GM19043 (cell line): Measurements from ENCODE around the gene POLDIP3.
"Not testable (repeated sequence)": the region's sequence is repeated elsewhere in the genome, so short reads cannot be mapped to it uniquely, and the experiment has no call there.

Experiments
- ATAC-seq: cut with Tn5 transposase; IDR thresholded peaks from one replicate; pipeline ENCODE4 v1.9.1; 2021; ENCODE audit warnings: low read depth; ENCODE audit not compliant: unreplicated experiment

Gene POLDIP3

DNA sequence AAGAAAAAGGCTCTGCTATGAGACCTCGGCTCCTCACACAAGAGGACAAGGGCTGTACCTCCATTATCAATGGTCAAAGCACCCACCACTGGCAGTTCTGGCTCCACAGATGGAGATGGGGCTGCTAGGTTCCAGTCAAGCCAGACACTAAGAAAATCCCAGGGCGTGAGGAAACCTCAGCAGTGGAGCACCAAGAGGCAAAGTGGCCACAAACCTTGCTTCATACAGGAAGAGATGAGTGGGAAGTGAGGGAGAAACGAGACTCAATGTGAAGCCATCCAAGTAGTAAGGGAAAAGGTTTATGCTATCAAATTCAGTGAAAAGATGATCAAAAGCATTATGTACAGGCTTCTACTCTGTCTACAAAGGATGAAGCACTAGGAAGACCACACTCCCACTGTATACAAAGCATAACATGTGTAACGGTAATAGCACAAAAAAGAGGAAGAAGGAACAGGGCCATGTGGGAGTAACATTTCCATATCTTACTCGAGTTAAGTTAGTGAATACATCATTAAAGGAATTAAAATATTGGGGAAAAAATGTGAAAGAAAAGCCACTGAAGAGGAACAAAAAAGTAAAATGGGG is 27.0 kb downstream of the POLDIP3 start:
- no peak for ATAC-seq

DNA sequence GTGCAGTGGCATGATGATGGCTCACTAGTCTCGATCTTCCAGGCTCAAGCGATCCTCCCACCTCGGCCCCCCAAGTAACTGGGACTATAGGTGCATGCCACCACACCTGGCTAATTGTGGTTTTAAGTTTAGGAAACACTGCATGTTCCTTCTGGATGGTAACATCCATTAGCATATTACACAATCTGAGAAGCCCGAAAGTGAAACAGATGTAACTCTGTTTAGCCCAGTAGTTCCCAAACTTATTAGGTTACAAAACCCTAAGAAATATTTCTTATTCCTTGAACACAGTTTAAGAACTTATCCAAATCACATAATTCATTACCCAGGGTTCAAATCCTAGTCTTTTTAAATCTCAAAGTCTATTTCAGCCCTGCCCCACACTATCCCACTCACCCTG is 28.3 kb downstream of the POLDIP3 start:
- no peak for ATAC-seq

GRCh38 chr22:42585096-42585495 is 29.6 kb downstream of the POLDIP3 start:
- ATAC-seq: no peak

- ATAC-seq: no peak
Observed at GRCh38 chr22:42584364-42584940, 30.2 kb downstream of the POLDIP3 start.

GRCh38 chr22:42582987-42583386 is 31.7 kb downstream of the POLDIP3 start:
- ATAC-seq: no peak

- ATAC-seq: no peak
Observed at GRCh38 chr22:42581762-42582716, 32.6 kb downstream of the POLDIP3 start.

GRCh38 chr22:42581194-42581761 is 33.4 kb downstream of the POLDIP3 start:
- ATAC-seq: not testable (repeated sequence)

GRCh38 chr22:42580040-42580439 is 34.6 kb downstream of the POLDIP3 start:
- not testable (repeated sequence) for ATAC-seq

GRCh38 chr22:42577623-42578240 is 37.0 kb downstream of the POLDIP3 start:
- no peak for ATAC-seq

DNA sequence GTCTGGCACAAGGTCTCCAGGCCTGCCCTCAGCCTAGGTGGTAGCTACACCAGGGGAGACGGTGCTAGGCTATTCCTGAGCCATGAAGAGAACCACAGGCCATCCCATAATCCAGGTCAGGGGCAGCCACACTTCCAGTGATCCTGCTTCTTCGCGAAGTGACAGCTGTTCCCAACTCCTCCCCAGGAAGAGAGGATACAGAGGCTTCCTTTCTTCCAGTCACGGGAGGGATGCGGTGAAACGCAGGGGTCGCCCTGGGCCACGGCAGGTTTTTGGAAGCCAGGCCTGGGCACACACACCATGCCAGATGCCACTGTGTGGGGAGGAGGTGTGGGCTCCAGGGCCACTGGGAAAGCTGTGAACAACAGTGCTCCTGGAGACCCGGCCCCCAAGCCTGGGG is 37.5 kb downstream of the POLDIP3 start:
- not testable (repeated sequence) for ATAC-seq

- ATAC-seq: not testable (repeated sequence)
Observed at GRCh38 chr22:42575996-42576574, 38.6 kb downstream of the POLDIP3 start.

GRCh38 chr22:42574468-42574867 is 40.2 kb downstream of the POLDIP3 start:
- not testable (repeated sequence) for ATAC-seq

GRCh38 chr22:42574046-42574445 is 40.6 kb downstream of the POLDIP3 start:
- not testable (repeated sequence) for ATAC-seq

DNA sequence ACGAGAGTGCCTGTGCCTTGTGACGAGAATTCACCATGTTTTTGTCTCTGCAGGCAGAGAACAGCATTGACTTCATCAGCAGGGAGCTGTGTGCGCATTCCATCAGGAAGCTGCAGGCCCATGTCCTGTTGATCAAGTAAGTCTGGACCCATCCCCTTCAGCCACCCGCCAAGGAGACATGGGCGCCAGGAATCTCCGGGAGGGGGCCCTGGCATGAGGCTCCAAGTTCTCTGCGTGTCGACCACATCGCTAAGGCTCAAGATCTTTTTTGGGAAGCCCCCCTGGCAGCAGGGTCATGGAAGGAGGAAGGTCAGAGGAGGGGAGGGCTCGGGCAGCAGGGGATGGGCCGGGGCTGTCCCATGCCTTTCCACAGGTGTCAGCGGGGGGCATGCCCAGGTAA is 43.6 kb downstream of the POLDIP3 start:
- ATAC-seq: not testable (repeated sequence)

DNA sequence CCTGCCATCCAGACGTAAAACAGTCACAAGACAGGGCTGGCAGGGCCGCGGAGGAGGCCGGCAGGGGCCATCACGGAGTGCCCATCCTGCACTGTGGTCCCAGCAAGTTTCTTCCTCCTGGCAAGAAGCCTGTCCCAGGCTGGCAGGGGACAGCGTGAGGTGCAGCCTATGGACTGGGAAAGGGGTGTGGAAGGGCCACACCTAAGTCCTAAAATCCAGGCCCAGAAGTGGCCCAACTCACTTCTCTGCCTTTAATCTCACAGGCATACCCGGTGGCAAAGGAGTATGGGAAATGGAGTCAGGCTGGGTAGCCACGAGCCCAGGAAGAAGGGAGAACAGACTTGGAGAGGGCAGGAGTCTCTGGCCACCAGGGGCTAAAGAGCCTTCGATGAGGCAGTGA is 44.1 kb downstream of the POLDIP3 start:
- not testable (repeated sequence) for ATAC-seq

DNA sequence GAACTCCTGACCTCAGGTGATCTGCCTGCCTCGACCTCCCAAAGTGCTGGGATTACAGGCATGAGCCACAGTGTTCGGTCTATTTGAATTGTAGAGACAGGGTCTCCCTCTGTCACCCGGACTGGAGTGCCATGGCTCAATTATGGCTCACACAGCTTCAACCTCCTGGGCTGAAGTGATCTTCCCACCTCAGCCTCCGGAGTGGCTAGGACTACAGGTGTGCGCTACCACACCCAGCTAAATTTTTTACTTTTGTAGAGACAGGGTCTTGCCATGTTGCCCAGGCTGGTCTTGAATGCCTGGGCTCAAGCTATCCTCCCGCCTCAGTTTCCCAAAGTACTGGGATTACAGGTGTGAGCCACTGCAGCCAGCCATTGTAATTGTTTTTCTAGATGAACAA is 46.7 kb downstream of the POLDIP3 start:
- not testable (repeated sequence) for ATAC-seq

GRCh38 chr22:42565956-42566355 is 48.7 kb downstream of the POLDIP3 start:
- no peak for ATAC-seq

- no peak for ATAC-seq
Observed at GRCh38 chr22:42564699-42565098, 50.0 kb downstream of the POLDIP3 start.

GRCh38 chr22:42563943-42564342 is 50.7 kb downstream of the POLDIP3 start:
- ATAC-seq: not testable (repeated sequence)

GRCh38 chr22:42562684-42563083 is 52.0 kb downstream of the POLDIP3 start:
- no peak for ATAC-seq
